ENCODE results near the gene MUC4.

MUC4 gene

GRCh38 chr3:195761567-195762248, 50.0 kb downstream of the MUC4 start:
- H3K27ac ChIP-seq: no peak overlapping the region
- TF ChIP-seq ZFX (IDR thresholded peaks at IDR 0.05; ENCODE audit: borderline replicate concordance) (no peak), CTCF (IDR thresholded peaks at IDR 0.05) (no peak)

GRCh38 chr3:195761123-195761566, 50.6 kb downstream of the MUC4 start:
- TF ChIP-seq CTCF (IDR thresholded peaks at IDR 0.05): no peak
- TF ChIP-seq ZFX (IDR thresholded peaks at IDR 0.05; ENCODE audit: borderline replicate concordance): no peak
- H3K27ac ChIP-seq: no peak overlapping the region

- no peak for TF ChIP-seq CTCF (IDR thresholded peaks at IDR 0.05)
- TF ChIP-seq ZFX (IDR thresholded peaks at IDR 0.05; ENCODE audit: borderline replicate concordance): no peak
- no peak overlapping the region for H3K27ac ChIP-seq
Measured at GRCh38 chr3:195760345-195761122, 51.2 kb downstream of the MUC4 start.

GRCh38 chr3:195758721-195759353, 52.9 kb downstream of the MUC4 start:
- H3K27ac ChIP-seq: no peak overlapping the region
- TF ChIP-seq CTCF (IDR thresholded peaks at IDR 0.05): no peak
- no peak for TF ChIP-seq ZFX (IDR thresholded peaks at IDR 0.05; ENCODE audit: borderline replicate concordance)

- TF ChIP-seq CTCF (IDR thresholded peaks at IDR 0.05): no peak
- no peak for TF ChIP-seq ZFX (IDR thresholded peaks at IDR 0.05; ENCODE audit: borderline replicate concordance)
- H3K27ac ChIP-seq: no peak overlapping the region
Measured at GRCh38 chr3:195757827-195758226, 53.9 kb downstream of the MUC4 start.

GRCh38 chr3:195757438-195757770, 54.3 kb downstream of the MUC4 start:
- no peak for TF ChIP-seq CTCF (IDR thresholded peaks at IDR 0.05)
- TF ChIP-seq ZFX (IDR thresholded peaks at IDR 0.05; ENCODE audit: borderline replicate concordance): no peak
- H3K27ac ChIP-seq: no peak overlapping the region
